Hepatocyte (in vitro differentiated cells): ENCODE measurements around the gene TRIM6.

Experiments used
- EZH2 ChIP-seq: fragments of 200-600 bp; sonication (generic); IDR thresholded peaks from 2 replicates; pipeline ENCODE4 v1.6.1; 2016; ENCODE audit warnings: antibody characterized with exemption, mild to moderate bottlenecking, borderline replicate concordance
- EZH2phosphoT487 ChIP-seq: fragments of 200-600 bp; sonication (generic); IDR thresholded peaks from one replicate; pipeline ENCODE4 v1.6.1; 2018; ENCODE audit warnings: antibody characterized with exemption, mild to moderate bottlenecking, low read depth, moderate library complexity; ENCODE audit not compliant: unreplicated experiment, severe bottlenecking
- TF ChIP-seq, protein P1 (sequence below): fragments of 200-600 bp; sonication (generic); IDR thresholded peaks from 2 replicates; pipeline ENCODE4 v1.5.1; 2016; ENCODE audit warnings: antibody characterized with exemption, mild to moderate bottlenecking; ENCODE audit not compliant: poor library complexity

- TF ChIP-seq EZH2: no peak
- TF ChIP-seq, protein P1, sequence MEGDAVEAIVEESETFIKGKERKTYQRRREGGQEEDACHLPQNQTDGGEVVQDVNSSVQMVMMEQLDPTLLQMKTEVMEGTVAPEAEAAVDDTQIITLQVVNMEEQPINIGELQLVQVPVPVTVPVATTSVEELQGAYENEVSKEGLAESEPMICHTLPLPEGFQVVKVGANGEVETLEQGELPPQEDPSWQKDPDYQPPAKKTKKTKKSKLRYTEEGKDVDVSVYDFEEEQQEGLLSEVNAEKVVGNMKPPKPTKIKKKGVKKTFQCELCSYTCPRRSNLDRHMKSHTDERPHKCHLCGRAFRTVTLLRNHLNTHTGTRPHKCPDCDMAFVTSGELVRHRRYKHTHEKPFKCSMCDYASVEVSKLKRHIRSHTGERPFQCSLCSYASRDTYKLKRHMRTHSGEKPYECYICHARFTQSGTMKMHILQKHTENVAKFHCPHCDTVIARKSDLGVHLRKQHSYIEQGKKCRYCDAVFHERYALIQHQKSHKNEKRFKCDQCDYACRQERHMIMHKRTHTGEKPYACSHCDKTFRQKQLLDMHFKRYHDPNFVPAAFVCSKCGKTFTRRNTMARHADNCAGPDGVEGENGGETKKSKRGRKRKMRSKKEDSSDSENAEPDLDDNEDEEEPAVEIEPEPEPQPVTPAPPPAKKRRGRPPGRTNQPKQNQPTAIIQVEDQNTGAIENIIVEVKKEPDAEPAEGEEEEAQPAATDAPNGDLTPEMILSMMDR: no peak
- TF ChIP-seq EZH2phosphoT487: no peak
Measured at GRCh38 chr11:5604896-5605295, 8.5 kb downstream of the TRIM6 start.
